ENCODE results near the gene MAPK1. TPM values are rescaled to one million over a fixed set of nuclear protein-coding genes. Genes with fewer than 3 reads are reported as not detected.
"Not testable (repeated sequence)": the region's sequence is repeated elsewhere in the genome, so short reads cannot be mapped to it uniquely, and the experiment has no call there.

Gene MAPK1
- total RNA-seq, 1 donor, result 74.2 TPM

GRCh38 chr22:21754523-21754922 is 112.9 kb downstream of the MAPK1 start:
- H3K4me3 ChIP-seq (ENCODE audit: low read depth, low read length), result peak overlapping the region; percentile 9
- TF ChIP-seq CTCF (IDR thresholded peaks at IDR 0.05; ENCODE audit: insufficient read depth, low read length), result no peak
- DNase-seq (ENCODE audit: low read depth), result peak; percentile 60

GRCh38 chr22:21753374-21754111 is 113.9 kb downstream of the MAPK1 start:
- no peak for TF ChIP-seq CTCF (IDR thresholded peaks at IDR 0.05; ENCODE audit: insufficient read depth, low read length)
- no peak for DNase-seq (ENCODE audit: low read depth)
- H3K4me3 ChIP-seq (ENCODE audit: low read depth, low read length), result no peak overlapping the region

DNA sequence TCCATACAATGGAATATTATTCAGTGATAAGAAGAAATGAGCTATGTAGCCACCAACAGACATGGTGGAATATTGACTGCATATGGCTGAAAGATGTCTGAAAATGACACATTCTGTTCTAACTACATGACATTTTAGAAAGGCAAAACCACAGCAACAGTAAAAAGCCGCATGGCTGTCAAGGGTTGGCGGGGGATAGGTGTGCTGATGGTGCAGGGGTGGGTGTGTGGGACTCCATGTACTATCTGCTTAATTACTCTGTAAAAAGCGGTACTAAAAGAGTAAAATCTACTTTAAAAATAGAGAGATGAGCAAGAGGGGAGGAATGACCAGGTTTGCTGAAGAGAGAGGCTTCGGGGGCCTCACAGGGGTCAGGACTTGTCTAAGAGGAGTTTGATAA is 115.2 kb downstream of the MAPK1 start:
- H3K4me3 ChIP-seq (ENCODE audit: low read depth, low read length), result no peak overlapping the region
- DNase-seq (ENCODE audit: low read depth), result no peak
- no peak for TF ChIP-seq CTCF (IDR thresholded peaks at IDR 0.05; ENCODE audit: insufficient read depth, low read length)

DNA sequence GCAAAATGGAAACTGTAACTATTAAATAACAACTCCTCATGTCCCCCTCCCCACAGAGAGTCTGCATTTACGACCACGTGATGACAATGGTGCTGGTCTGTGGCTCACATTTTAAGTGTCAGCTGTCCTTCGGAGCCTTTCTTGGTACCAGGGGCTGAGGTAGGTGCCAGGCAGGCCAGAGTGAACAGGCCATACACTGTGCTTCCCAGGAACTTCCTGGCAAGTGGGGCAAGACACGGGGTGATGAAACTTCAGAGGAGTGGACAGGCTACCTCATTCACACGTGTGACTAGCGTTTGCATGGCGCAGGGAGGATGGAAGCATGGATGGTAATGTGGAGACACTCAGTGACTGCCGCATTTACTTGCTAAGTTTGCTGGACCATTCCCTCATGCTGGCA is 121.5 kb downstream of the MAPK1 start:
- H3K4me3 ChIP-seq (ENCODE audit: low read depth, low read length), result no peak overlapping the region
- no peak for TF ChIP-seq CTCF (IDR thresholded peaks at IDR 0.05; ENCODE audit: insufficient read depth, low read length)
- DNase-seq (ENCODE audit: low read depth), result no peak

GRCh38 chr22:21744917-21745316 is 122.5 kb downstream of the MAPK1 start:
- peak; percentile 16 for DNase-seq (ENCODE audit: low read depth)
- H3K4me3 ChIP-seq (ENCODE audit: low read depth, low read length), result not testable (repeated sequence)

GRCh38 chr22:21741790-21742189 is 125.7 kb downstream of the MAPK1 start:
- no peak for DNase-seq (ENCODE audit: low read depth)
- H3K4me3 ChIP-seq (ENCODE audit: low read depth, low read length), result no peak overlapping the region
- no peak for TF ChIP-seq CTCF (IDR thresholded peaks at IDR 0.05; ENCODE audit: insufficient read depth, low read length)

DNA sequence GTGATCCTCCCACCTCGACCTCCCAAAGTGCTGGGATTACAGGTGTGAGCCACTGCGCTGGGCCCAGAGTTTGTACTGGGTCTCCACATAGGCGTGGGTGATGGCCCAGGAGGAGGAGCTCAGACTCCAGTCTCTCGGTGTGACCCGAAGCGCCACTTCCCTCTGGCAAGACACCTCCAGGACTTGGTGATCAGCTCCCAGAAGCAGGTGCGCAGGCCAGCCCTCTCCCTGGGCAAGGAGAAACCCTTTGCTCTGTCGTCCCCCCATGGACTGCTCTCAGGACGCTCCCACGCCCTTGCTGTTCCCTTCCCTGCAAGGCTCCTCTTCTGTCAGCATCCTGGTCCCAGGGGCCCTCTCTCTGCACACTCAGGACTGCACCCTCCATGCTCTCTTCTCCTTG is 126.4 kb downstream of the MAPK1 start:
- no peak for DNase-seq (ENCODE audit: low read depth)
- no peak for TF ChIP-seq CTCF (IDR thresholded peaks at IDR 0.05; ENCODE audit: insufficient read depth, low read length)
- no peak overlapping the region for H3K4me3 ChIP-seq (ENCODE audit: low read depth, low read length)

Data from fibroblast of the aortic adventitia (primary cell).